Body of pancreas (tissue), 4 donors: ENCODE data around the gene CACNA1C. TPM values are rescaled to one million over a fixed set of nuclear protein-coding genes. Genes with fewer than 3 reads are reported as not detected.

Experiments used
- ATAC-seq: fragments of 150-250 bp; one replicate; pipeline ENCODE4 v1.9.1; 2016
- DNase-seq, 4 donors: peaks; one replicate each; pipeline ENCODE4 v3.0.0-alpha.2; 2019
- H3K27ac ChIP-seq, 4 donors: fragments of 200-600 bp; sonication (generic); 1 replicate in 3 of 4; 2 replicates in 1 of 4; pipeline versions ENCODE4 v1.5.1 to v1.6.1; 2016 to 2019; ENCODE audit warnings: mild to moderate bottlenecking in 1 of 4, mixed read lengths in 1 of 4, moderate library complexity in 1 of 4
- H3K27me3 ChIP-seq, 2 donors: fragments of 200-600 bp; sonication (generic); one replicate each; pipeline ENCODE4 v1.6.0; 2016; ENCODE audit warnings: mild to moderate bottlenecking in 1 of 2
- H3K36me3 ChIP-seq, 2 donors: fragments of 200-600 bp; sonication (generic); replicated peaks in 1 of 2; 2 replicates each; pipeline ENCODE4 v1.5.1; 2016; ENCODE audit warnings: low read depth in 2 of 2; ENCODE audit not compliant: insufficient read depth in 1 of 2
- H3K4me1 ChIP-seq: fragments of 200-600 bp; sonication (generic); one replicate; pipeline ENCODE4 v1.6.0; 2016
- H3K4me3 ChIP-seq, 2 donors: fragments of 200-600 bp; sonication (generic); 1 replicate in 1 of 2; 2 replicates in 1 of 2; pipeline ENCODE4 v1.5.1; 2016 to 2019
- H3K9me3 ChIP-seq, 3 donors: fragments of 200-600 bp; sonication (generic); 1 replicate in 2 of 3; 2 replicates in 1 of 3; pipeline ENCODE4 v1.5.1; 2016
- CTCF ChIP-seq, 7 experiments: fragments of 450-650 bp in 4 of 7; fragments of 200-600 bp in 3 of 7; sonication (generic) in 3 of 7; IDR thresholded peaks; one replicate each; pipeline ENCODE4 v1.5.1; 2016 to 2019; ENCODE audit warnings: antibody characterized with exemption in 7 of 7
- POLR2A ChIP-seq, 3 donors: fragments of 450-650 bp; IDR thresholded peaks; one replicate each; pipeline ENCODE4 v1.6.1; 2016; ENCODE audit warnings: antibody characterized with exemption in 3 of 3, mild to moderate bottlenecking in 2 of 3
- WGBS, 2 donors: methylation state at CpG; one replicate each; pipeline ENCODE4 v1.1.5; 2017; 5-methylcytosine and 5-hydroxymethylcytosine counted together
- intact Hi-C: fragments of 100-400 bp; cut with DNase I; formaldehyde crosslinking; loops from one replicate; pipeline ENCODE4 v1.15.1; 2023
- total RNA-seq, 2 donors: library from RNA; depleted of rRNA; stranded (reverse); fragments of >200 nt; gene quantifications; one replicate each; pipeline ENCODE4 v1.1.0, GENCODE V29; 2016

The CACNA1C gene
- total RNA-seq, 2 donors from 2014 or later, result 2.3 to 4.4 TPM

GRCh38 chr12:2541631-2542204, 488.9 kb downstream of the CACNA1C start:
- 67 to 71% methylated on average over 12 to 13 of the region's 13 CpGs for WGBS, 2 donors
- H3K9me3 ChIP-seq, result no peaks in the 10 kb centered on the region
- ATAC-seq (no peak), DNase-seq (no peak)
- no peak overlapping the region for H3K4me3 ChIP-seq
- H3K36me3 ChIP-seq, result no peaks in the 10 kb centered on the region
- no peak for TF ChIP-seq CTCF (IDR thresholded peaks at IDR 0.05)
- no peak for TF ChIP-seq POLR2A (IDR thresholded peaks at IDR 0.05)
- intact Hi-C loops, result no loop called here
- no peaks in the 10 kb centered on the region for H3K27me3 ChIP-seq
- no peak overlapping the region for H3K27ac ChIP-seq
- H3K4me1 ChIP-seq, result no peaks in the 10 kb centered on the region

- TF ChIP-seq POLR2A (IDR thresholded peaks at IDR 0.05) (no peak), CTCF (IDR thresholded peaks at IDR 0.05) (no peak)
Observed at GRCh38 chr12:2543801-2544200, 491.0 kb downstream of the CACNA1C start.

GRCh38 chr12:2544230-2544629, 491.4 kb downstream of the CACNA1C start:
- intact Hi-C loops, result no loop called here
- ATAC-seq (no peak), DNase-seq (no peak)
- Histone ChIP-seq H3K27ac (no peak overlapping the region), H3K4me3 (no peak overlapping the region), H3K4me1 (no peaks in the 10 kb centered on the region), H3K27me3 (no peaks in the 10 kb centered on the region), H3K36me3 (no peaks in the 10 kb centered on the region), H3K9me3 (no peaks in the 10 kb centered on the region)
- TF ChIP-seq CTCF (IDR thresholded peaks at IDR 0.05) (no peak), POLR2A (IDR thresholded peaks at IDR 0.05) (no peak)

More at GRCh38 chr12:2543801-2544200, 491.0 kb downstream of the CACNA1C start:
- DNase-seq, result no peak
- no peak for ATAC-seq
- 40% methylated on average over 3 of the region's 3 CpGs for WGBS, 2 donors
- intact Hi-C loops, result no loop called here
- Histone ChIP-seq H3K36me3 (no peaks in the 10 kb centered on the region), H3K9me3 (no peaks in the 10 kb centered on the region), H3K4me1 (no peaks in the 10 kb centered on the region), H3K27me3 (no peaks in the 10 kb centered on the region), H3K27ac (no peak overlapping the region), H3K4me3 (no peak overlapping the region)

- WGBS, 2 donors, result 67 to 79% methylated on average over 11 of the region's 11 CpGs
- no peaks in the 10 kb centered on the region for H3K9me3 ChIP-seq
- intact Hi-C loops, result no loop called here
- H3K36me3 ChIP-seq, result no peaks in the 10 kb centered on the region
- H3K27me3 ChIP-seq, result no peaks in the 10 kb centered on the region
- no peaks in the 10 kb centered on the region for H3K4me1 ChIP-seq
- DNase-seq (peak in 1 of 4 donors; percentile 28), ATAC-seq (no peak)
- H3K4me3 ChIP-seq, result no peak overlapping the region
- TF ChIP-seq POLR2A (IDR thresholded peaks at IDR 0.05), result no peak
- no peak for TF ChIP-seq CTCF (IDR thresholded peaks at IDR 0.05)
- no peak overlapping the region for H3K27ac ChIP-seq
Observed at GRCh38 chr12:2547273-2548044, 494.7 kb downstream of the CACNA1C start.

GRCh38 chr12:2548081-2548480, 495.3 kb downstream of the CACNA1C start:
- Histone ChIP-seq H3K36me3 (no peaks in the 10 kb centered on the region), H3K27me3 (no peaks in the 10 kb centered on the region), H3K4me1 (no peaks in the 10 kb centered on the region), H3K4me3 (no peak overlapping the region), H3K9me3 (no peaks in the 10 kb centered on the region), H3K27ac (no peak overlapping the region)
- TF ChIP-seq POLR2A (IDR thresholded peaks at IDR 0.05) (no peak), CTCF (IDR thresholded peaks at IDR 0.05) (no peak)
- whole genome bisulfite sequencing, 2 donors, result 79 to 86% methylated on average over 2 of the region's 2 CpGs
- intact Hi-C loops, result no loop called here
- ATAC-seq, result no peak
- no peak for DNase-seq
